ENCODE measurements around the gene SLC35B4. TPM values are rescaled to one million over a fixed set of nuclear protein-coding genes. Genes with fewer than 3 reads are reported as not detected.

The SLC35B4 gene
- total RNA-seq, 2 donors from 2014 or later = 35.6 to 42.2 TPM

DNA sequence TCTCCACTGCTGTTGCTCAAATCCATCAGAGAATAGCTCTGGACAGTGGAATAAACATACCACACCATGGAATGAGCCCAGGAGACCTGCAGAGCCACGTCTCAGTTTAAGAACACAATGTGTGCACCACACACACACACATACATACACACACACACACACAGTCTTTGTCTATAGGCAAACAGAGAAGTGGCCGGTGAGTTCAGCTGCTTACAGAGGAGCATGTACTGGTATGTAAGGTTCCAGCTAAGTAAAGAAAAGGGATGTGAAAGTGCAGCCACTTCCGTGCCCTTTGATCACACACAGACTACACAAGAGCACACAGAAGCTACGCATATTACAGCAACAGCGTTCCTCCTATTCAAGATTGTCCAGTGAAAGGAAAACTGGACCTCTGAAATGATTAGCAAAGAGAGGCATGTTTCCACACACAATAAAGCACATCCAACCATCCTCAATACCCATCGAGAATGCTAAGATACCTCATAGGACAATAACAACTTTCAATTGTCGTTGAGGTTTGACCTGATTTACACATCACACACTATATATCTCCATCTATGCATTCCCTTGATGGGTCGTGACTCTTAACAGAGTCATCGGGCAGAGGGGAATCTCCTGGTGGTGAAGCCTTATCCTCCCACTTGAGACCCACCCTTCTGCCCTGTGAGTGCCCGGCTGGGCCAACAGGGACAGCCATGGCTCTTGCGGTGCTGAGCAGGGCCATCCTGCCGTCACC, 23.6 kb downstream of the SLC35B4 start:
- TF ChIP-seq CTCF (conservative IDR thresholded peaks at IDR 0.05) = no peak
- H3K9ac ChIP-seq (ENCODE audit: extremely low read depth, low read length, poor library complexity, severe bottlenecking) = no peak overlapping the region
- no peaks in the 10 kb centered on the region for H3K27me3 Mint-ChIP-seq (ENCODE audit: insufficient read depth)
- H3K4me1 Mint-ChIP-seq = no peaks in the 10 kb centered on the region
- WGBS, 2 experiments (ENCODE audit: insufficient coverage in 1 of 2, insufficient read length in 1 of 2) = 94 to 100% methylated on average over 6 to 12 of the region's 12 CpGs
- no peak overlapping the region for H3K4me3 ChIP-seq (ENCODE audit: low read length)
- no peaks in the 10 kb centered on the region for H3K9me3 Mint-ChIP-seq
- no peak for DNase-seq
- H3K9me3 ChIP-seq (ENCODE audit: control insufficient read depth, low read length) = no peaks in the 10 kb centered on the region
- peaks cover 33% of the 10 kb centered on the region for H3K36me3 ChIP-seq (ENCODE audit: control insufficient read depth, insufficient read depth, low read length)
- no peak overlapping the region for H3K27ac ChIP-seq (ENCODE audit: low read depth, low read length)
- no peak overlapping the region for H3K4me3 Mint-ChIP-seq
- H3K27me3 ChIP-seq (ENCODE audit: control insufficient read depth, insufficient read depth, low read length, poor library complexity, severe bottlenecking) = no peaks in the 10 kb centered on the region
- H3K36me3 Mint-ChIP-seq (ENCODE audit: low read depth) = peaks cover 46% of the 10 kb centered on the region
- no peaks in the 10 kb centered on the region for H3K4me1 ChIP-seq (ENCODE audit: control insufficient read depth, insufficient read depth, low read length)
- H3K27ac Mint-ChIP-seq = peak overlapping the region; percentile 25

DNA sequence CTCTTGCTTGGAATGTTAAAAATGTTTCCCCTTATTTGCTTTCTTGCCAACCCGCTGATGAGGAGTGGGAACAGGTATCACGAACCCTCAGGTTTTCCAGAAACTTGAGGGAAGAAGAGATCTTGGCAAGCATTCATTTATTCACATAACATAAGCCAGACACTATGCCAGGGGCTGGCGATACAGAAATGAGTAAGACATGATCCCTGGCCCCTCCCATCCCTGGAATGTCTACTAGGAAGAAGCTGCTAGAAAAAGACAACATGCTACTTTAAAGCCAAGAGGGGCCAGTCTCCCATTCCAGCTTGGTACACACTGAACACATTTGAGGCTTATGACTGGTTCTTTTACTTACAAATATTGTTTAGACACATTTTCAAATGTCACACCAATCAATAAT, 26.4 kb downstream of the SLC35B4 start:
- WGBS, 2 experiments (ENCODE audit: insufficient coverage in 1 of 2, insufficient read length in 1 of 2) = 95 to 96% methylated on average over 2 to 3 of the region's 3 CpGs

DNA sequence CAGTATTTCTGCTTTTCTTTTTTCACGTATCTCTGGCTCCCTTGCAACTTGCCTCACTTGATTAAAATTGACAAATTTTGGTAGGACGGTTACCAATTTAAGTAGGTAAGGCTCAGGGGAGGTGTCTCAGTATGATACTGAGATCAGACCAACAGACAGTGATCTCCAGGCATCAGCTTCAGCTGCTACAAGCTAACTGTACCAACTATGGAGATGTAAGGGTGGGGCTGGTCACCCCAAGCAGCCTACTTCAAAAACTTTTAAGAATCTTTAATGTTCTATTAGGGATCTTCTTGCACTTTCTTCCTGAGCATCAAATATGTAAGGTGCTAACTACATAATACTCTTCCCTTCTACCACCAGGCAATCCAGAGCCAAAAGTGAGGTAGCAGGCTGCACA, 26.9 kb downstream of the SLC35B4 start:
- Mint-ChIP-seq H3K4me1 (no peaks in the 10 kb centered on the region), H3K9me3 (no peaks in the 10 kb centered on the region), H3K4me3 (no peak overlapping the region), H3K27ac (no peak overlapping the region), H3K36me3 (ENCODE audit: low read depth) (peaks cover 21% of the 10 kb centered on the region), H3K27me3 (ENCODE audit: insufficient read depth) (no peaks in the 10 kb centered on the region)
- H3K4me3 ChIP-seq (ENCODE audit: low read length) = no peak overlapping the region
- H3K27ac ChIP-seq (ENCODE audit: low read depth, low read length) = no peak overlapping the region
- H3K4me1 ChIP-seq (ENCODE audit: control insufficient read depth, insufficient read depth, low read length) = no peaks in the 10 kb centered on the region
- no peak for DNase-seq
- WGBS, 2 experiments (ENCODE audit: insufficient coverage in 1 of 2, insufficient read length in 1 of 2) = 90 to 100% methylated on average over 1 to 2 of the region's 2 CpGs
- no peak overlapping the region for H3K9ac ChIP-seq (ENCODE audit: extremely low read depth, low read length, poor library complexity, severe bottlenecking)
- H3K27me3 ChIP-seq (ENCODE audit: control insufficient read depth, insufficient read depth, low read length, poor library complexity, severe bottlenecking) = no peaks in the 10 kb centered on the region
- no peaks in the 10 kb centered on the region for H3K9me3 ChIP-seq (ENCODE audit: control insufficient read depth, low read length)
- no peak for TF ChIP-seq CTCF (conservative IDR thresholded peaks at IDR 0.05)
- H3K36me3 ChIP-seq (ENCODE audit: control insufficient read depth, insufficient read depth, low read length) = peaks cover 8% of the 10 kb centered on the region

More for the DNA sequence above, 26.4 kb downstream of the SLC35B4 start:
- H3K4me3 Mint-ChIP-seq = no peak overlapping the region
- H3K9me3 Mint-ChIP-seq = no peaks in the 10 kb centered on the region
- H3K27ac Mint-ChIP-seq = no peak overlapping the region
- DNase-seq = no peak
- H3K4me1 ChIP-seq (ENCODE audit: control insufficient read depth, insufficient read depth, low read length) = no peaks in the 10 kb centered on the region
- peaks cover 13% of the 10 kb centered on the region for H3K36me3 ChIP-seq (ENCODE audit: control insufficient read depth, insufficient read depth, low read length)
- no peak overlapping the region for H3K4me3 ChIP-seq (ENCODE audit: low read length)
- H3K9me3 ChIP-seq (ENCODE audit: control insufficient read depth, low read length) = no peaks in the 10 kb centered on the region
- no peak overlapping the region for H3K9ac ChIP-seq (ENCODE audit: extremely low read depth, low read length, poor library complexity, severe bottlenecking)
- no peak overlapping the region for H3K27ac ChIP-seq (ENCODE audit: low read depth, low read length)
- H3K27me3 Mint-ChIP-seq (ENCODE audit: insufficient read depth) = no peaks in the 10 kb centered on the region
- H3K27me3 ChIP-seq (ENCODE audit: control insufficient read depth, insufficient read depth, low read length, poor library complexity, severe bottlenecking) = no peaks in the 10 kb centered on the region
- H3K4me1 Mint-ChIP-seq = no peaks in the 10 kb centered on the region
- H3K36me3 Mint-ChIP-seq (ENCODE audit: low read depth) = peaks cover 26% of the 10 kb centered on the region
- no peak for TF ChIP-seq CTCF (conservative IDR thresholded peaks at IDR 0.05)

All from endodermal cell (in vitro differentiated cells).